SK-N-MC (cell line): ENCODE results near the gene SEC14L1.
"Not testable (repeated sequence)": the region's sequence is repeated elsewhere in the genome, so short reads cannot be mapped to it uniquely, and the experiment has no call there.

ENCODE experiments used
- DNase-seq: peaks from one replicate; pipeline ENCODE4 v3.0.0-alpha.2; 2011; ENCODE audit warnings: low read depth, low spot score
- H3K27ac ChIP-seq: fragments of 200-600 bp; sonication (generic); 2 replicates; pipeline ENCODE4 v1.5.1; 2016; ENCODE audit warnings: mixed run types
- H3K36me3 ChIP-seq: fragments of 200-600 bp; sonication (generic); 2 replicates; pipeline ENCODE4 v1.6.1; 2017; ENCODE audit warnings: antibody characterized with exemption, low read length, mixed read lengths; ENCODE audit not compliant: insufficient read depth
- H3K4me3 ChIP-seq: fragments of 200-600 bp; sonication (generic); 2 replicates; pipeline ENCODE4 v1.5.1; 2016
- H3K9ac ChIP-seq: fragments of 200-600 bp; sonication (generic); 2 replicates; pipeline ENCODE4 v1.8.0; 2017; ENCODE audit warnings: mixed run types, mixed read lengths; ENCODE audit not compliant: insufficient read length
- H3K9me3 ChIP-seq: fragments of 200-600 bp; sonication (generic); 2 replicates; pipeline ENCODE4 v1.6.1; 2017; ENCODE audit warnings: low read depth, mild to moderate bottlenecking, antibody characterized with exemption, low read length, moderate library complexity, mixed read lengths
- EZH2 ChIP-seq: fragments of 200-600 bp; sonication (generic); IDR thresholded peaks from one replicate; pipeline ENCODE4 v1.6.1; 2017; ENCODE audit warnings: antibody characterized with exemption
- FOXP2 ChIP-seq: optimal IDR thresholded peaks from 2 replicates; pipeline ENCODE3; 2011; ENCODE audit warnings: mild to moderate bottlenecking, moderate library complexity; ENCODE audit not compliant: insufficient read depth; ENCODE audit errors: extremely low read length, control extremely low read depth
- POLR2AphosphoS5 ChIP-seq: IDR thresholded peaks from 2 replicates; pipeline ENCODE4 v1.6.1; 2012; ENCODE audit warnings: mild to moderate bottlenecking, low read depth, low read length, borderline replicate concordance

Gene SEC14L1

DNA sequence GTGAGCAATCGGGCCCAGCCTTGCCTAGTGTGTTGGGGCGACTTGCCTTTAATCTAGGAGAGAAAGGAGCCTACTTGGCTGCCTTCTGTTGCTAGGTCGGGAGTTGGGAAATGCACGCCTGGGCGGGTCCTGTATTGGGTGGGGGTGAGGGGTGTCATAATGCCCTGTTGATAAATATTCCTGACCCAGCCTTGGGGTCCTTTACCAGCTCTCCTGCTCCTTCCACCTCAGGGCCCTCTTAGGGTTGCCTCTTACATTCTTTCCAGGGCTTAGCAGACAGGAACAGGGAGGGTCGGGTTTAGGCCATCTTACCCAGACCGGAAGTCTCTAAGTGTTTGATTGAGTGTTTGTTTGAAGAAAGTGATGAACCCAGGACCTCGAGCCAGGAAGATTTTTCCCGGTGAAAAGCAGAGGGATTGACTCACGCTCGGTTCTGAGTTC is 112.9 kb downstream of the SEC14L1 start:
- Histone ChIP-seq H3K9me3 (no peaks in the 10 kb centered on the region), H3K4me3 (no peak overlapping the region), H3K9ac (no peak overlapping the region), H3K36me3 (no peaks in the 10 kb centered on the region), H3K27ac (no peak overlapping the region)
- no peak for DNase-seq
- TF ChIP-seq POLR2AphosphoS5 = no peak
- TF ChIP-seq FOXP2 = no peak
- no peak for TF ChIP-seq EZH2

DNA sequence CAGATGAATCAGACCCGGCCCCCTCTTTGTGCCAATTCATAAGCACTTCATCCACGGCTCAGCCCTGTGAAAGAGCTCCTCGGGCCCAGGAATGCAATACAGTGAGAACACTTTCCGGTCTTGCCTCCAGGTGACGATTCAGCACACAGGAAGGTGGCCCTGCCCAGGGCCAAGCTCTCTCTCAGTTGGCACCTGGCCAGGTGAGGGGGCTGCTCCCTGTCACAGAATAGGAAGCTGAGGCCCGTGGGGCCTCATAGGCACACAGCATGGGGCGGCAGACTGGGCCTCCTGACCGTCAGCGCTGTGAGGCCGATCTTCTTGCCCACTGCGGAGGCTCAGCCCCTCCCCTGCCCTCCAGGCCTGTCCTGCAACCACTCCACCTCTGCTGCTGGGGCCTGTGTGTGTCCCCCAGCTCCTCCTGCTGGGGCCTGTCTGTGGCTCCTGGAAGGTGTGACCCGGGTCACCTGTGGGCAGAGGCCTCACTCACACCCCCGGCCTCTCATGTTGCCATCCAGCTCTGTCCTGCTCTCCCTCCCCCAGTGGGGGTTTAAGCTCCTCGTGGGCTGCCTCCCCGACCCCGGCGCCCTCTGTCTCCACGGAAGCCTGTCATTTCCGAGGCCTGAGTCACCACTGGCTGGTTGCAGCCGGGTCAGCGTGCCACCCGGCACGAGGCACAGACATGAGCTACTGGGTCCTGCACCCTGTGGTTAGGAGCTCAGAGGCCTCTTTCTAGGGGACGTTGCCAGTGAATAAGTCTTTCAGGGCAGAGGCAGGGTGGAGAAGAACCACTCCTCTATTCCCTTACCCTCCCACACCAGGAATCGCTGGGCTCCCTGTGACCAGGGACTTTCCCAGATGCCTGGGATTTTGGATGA is 114.4 kb downstream of the SEC14L1 start:
- no peak for TF ChIP-seq EZH2
- no peak overlapping the region for H3K9ac ChIP-seq
- no peak overlapping the region for H3K4me3 ChIP-seq
- H3K27ac ChIP-seq = no peak overlapping the region
- no peaks in the 10 kb centered on the region for H3K9me3 ChIP-seq
- DNase-seq = no peak
- H3K36me3 ChIP-seq = no peaks in the 10 kb centered on the region

DNA sequence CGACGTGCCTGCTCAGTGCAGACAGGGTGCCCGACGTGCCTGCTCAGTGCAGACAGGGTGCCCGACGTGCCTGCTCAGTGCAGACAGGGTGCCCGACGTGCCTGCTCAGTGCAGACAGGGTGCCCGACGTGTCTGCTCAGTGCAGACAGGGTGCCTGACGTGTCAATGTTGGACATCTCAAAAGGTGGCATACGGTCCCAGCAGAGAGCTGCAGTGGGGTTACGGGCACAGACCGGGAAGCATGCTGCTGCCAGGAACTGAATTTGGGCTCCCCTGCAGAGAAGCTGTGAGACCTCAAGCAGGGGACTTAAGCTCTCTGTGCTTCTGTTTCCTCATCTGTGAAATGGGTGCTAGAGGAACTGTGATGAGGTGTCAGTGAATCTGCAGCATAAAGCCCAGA is 115.2 kb downstream of the SEC14L1 start:
- H3K9ac ChIP-seq, H3K27ac ChIP-seq, DNase-seq, H3K4me3 ChIP-seq, H3K36me3 ChIP-seq, H3K9me3 ChIP-seq: not testable (repeated sequence)

DNA sequence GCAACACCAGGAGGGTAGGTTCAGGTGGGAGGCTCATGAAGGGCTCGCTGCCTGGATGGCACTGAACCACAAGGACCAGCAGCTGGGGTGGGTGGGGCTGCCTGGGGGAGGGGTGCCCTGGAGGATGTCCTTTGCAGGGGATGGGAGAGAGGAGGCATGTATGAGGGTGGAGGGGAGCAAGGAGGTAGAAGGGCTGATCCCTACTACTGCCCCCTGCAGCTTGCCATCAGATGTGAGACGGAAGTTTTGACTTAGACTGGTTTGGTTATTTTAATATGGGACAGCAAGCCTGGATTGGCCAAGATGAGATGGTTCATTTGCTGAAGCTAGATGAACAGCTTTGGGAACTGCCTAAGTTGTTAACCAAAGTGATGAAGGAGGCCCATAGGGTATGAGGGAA is 115.9 kb downstream of the SEC14L1 start:
- Histone ChIP-seq H3K36me3 (no peaks in the 10 kb centered on the region), H3K9ac (no peak overlapping the region), H3K9me3 (no peaks in the 10 kb centered on the region), H3K4me3 (no peak overlapping the region), H3K27ac (no peak overlapping the region)
- no peak for DNase-seq
- TF ChIP-seq EZH2 = no peak
- TF ChIP-seq POLR2AphosphoS5 = no peak
- TF ChIP-seq FOXP2 = no peak

DNA sequence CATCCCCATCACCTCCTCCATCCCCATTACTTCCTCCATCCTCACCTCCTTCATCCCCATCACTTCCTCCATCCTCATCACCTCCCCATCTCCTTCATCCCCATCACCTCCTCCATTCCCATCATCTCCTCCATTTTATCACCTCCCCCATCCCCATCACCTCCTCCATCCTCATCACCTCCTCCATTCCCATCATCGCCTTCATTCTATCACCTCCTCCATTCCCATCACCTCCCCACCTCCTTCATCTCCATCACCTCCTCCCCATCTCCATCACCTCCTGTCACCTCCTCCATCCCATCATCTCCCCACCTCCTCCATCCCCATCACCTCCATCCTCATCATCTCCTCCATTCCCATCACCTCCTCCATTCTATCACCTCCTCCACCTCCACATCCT is 116.4 kb downstream of the SEC14L1 start:
- TF ChIP-seq FOXP2 = no peak
- TF ChIP-seq EZH2 = no peak
- no peak for TF ChIP-seq POLR2AphosphoS5
- no peaks in the 10 kb centered on the region for H3K9me3 ChIP-seq
- no peak for DNase-seq
- no peaks in the 10 kb centered on the region for H3K36me3 ChIP-seq
- no peak overlapping the region for H3K27ac ChIP-seq
- H3K9ac ChIP-seq = no peak overlapping the region
- H3K4me3 ChIP-seq = no peak overlapping the region

DNA sequence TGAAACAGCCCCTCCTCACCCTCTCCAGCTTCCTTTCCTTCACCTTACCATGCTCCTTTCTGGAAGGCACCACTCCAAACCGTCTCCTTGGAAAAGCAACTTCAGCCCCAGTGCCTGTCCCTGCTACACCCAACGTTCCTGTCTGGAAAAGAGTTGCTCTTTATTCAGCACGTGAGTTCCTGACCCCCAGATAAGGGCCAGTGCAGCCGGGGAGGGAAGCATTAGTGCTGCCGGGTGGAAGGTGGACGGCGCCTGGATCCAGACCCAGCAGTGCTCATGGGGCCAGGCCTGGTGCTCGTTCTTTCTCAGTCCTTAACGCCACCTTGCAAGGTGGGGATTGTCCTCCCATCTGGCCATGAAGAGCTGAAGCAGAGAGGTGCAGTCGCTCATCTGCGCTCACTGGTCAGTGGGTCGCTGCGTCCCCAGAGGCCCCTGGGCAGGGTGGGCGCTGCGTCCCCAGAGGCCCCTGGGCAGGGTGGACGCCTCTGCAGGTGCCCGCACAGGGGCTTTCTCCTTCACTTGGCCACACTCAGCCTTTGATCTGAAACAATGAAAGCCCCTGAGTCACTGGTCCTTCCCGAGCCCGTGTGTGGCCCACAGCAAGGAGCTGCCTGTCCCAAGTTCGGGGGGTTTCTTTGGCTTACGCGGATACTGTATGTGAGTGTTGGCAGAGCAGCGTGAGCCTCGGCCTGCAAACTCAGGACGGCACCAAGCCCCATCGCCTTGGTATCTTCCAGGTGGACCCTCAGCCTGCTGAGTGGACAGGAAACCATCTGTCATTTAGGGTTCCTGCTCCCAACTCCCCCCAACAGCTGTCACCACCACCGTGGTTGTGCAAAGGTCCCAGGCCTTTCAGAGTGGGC is 117.1 kb downstream of the SEC14L1 start:
- DNase-seq = no peak
- H3K9ac ChIP-seq = no peak overlapping the region
- no peak overlapping the region for H3K4me3 ChIP-seq
- H3K36me3 ChIP-seq = no peaks in the 10 kb centered on the region
- H3K9me3 ChIP-seq = no peaks in the 10 kb centered on the region
- TF ChIP-seq POLR2AphosphoS5 (no peak), FOXP2 (no peak), EZH2 (no peak)
- H3K27ac ChIP-seq = no peak overlapping the region

DNA sequence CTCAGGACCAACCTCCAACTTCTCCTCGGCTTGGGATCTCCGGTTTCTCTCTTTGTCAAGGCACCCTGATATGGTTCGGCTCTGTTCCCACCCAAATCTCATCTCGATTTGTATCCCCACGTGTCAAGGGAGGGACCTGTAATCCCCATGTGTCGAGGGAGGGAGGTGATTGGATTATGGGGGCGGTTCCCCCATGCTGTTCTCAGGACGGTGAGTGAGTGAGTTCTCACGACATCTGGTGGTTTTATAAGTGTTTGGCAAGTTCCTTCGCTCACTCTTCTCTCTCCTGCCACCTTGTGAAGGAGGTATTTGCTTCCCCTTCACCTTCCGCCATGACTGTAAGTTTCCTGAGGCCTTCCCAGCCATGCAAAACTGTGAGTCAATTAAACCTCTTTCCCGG is 117.9 kb downstream of the SEC14L1 start:
- no peak for TF ChIP-seq FOXP2
- no peak for TF ChIP-seq EZH2
- TF ChIP-seq POLR2AphosphoS5 = no peak

DNA sequence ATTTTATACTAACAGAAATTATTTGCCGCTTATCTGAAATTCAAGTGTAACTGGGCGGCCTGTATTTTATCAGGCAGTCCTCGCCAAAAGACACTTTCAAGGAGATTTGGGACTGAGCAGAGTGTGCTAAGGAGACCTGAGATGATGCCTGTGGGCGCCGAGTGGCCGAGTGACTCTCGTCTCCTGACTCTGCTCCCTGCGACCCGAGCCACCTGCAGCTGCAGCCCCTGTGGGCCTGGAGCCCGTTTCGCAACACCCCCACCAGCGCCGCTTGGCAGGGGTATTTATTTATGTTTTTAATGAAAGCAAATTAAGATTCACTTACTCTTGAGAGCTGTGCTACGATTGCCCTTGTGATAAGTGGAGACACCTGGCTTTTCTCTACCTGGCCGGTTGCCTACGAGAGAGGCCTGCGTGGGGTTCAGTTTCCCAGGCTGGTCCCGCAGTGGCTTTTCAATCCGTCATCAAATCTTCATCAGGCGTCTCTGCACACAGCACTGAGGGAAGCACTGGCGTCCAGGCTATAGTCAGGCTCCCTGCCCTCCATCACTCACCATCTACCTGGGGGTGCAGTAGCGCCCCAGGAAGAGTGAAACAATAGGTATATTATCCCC is 124.0 kb downstream of the SEC14L1 start:
- Histone ChIP-seq H3K4me3 (no peak overlapping the region), H3K36me3 (no peaks in the 10 kb centered on the region), H3K27ac (no peak overlapping the region), H3K9ac (no peak overlapping the region), H3K9me3 (no peaks in the 10 kb centered on the region)
- DNase-seq = no peak
- TF ChIP-seq FOXP2 = no peak
- TF ChIP-seq POLR2AphosphoS5 = no peak
- no peak for TF ChIP-seq EZH2

More for the DNA sequence above, 117.9 kb downstream of the SEC14L1 start:
- H3K36me3 ChIP-seq = no peaks in the 10 kb centered on the region
- no peaks in the 10 kb centered on the region for H3K9me3 ChIP-seq
- no peak overlapping the region for H3K4me3 ChIP-seq
- DNase-seq = no peak
- H3K27ac ChIP-seq = no peak overlapping the region
- H3K9ac ChIP-seq = no peak overlapping the region

DNA sequence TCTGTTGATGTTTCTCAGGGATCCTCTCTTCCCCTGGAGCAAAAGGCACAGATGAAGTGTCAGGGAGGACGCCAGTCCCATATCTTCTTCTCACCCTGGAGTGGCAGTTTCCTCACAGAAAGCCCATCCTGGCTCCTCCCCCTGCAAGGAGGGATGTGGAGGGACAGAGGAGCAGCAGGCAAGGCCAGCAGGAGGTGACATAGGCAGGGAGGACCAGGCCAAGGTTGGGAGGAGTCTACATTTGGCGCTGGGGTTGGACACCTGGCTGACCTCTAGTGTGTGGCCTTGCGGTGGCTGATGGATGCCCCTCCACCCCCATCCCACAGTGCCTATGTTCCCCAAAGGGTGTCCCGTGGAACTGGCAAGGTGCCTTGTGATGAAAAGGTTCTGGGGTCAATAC is 125.4 kb downstream of the SEC14L1 start:
- Histone ChIP-seq H3K27ac (no peak overlapping the region), H3K4me3 (no peak overlapping the region), H3K9me3 (no peaks in the 10 kb centered on the region), H3K9ac (no peak overlapping the region), H3K36me3 (no peaks in the 10 kb centered on the region)
- no peak for TF ChIP-seq FOXP2
- no peak for TF ChIP-seq POLR2AphosphoS5
- no peak for TF ChIP-seq EZH2
- DNase-seq = no peak
